Stimulated activated CD4-positive, alpha-beta T cell treated with anti-CD3 and anti-CD28 coated beads, Interleukin-12 subunit alpha, Interleukin-12 subunit beta, amount 100 ng/mL, for 48 hours (primary cell): ENCODE measurements around the gene MEF2C.

ENCODE experiments used
- DNase-seq, 3 donors: peaks; one replicate each; pipeline ENCODE4 v3.0.0-alpha.2; 2020; ENCODE audit warnings: low read depth in 2 of 3, low spot score in 1 of 3

The MEF2C gene

DNA sequence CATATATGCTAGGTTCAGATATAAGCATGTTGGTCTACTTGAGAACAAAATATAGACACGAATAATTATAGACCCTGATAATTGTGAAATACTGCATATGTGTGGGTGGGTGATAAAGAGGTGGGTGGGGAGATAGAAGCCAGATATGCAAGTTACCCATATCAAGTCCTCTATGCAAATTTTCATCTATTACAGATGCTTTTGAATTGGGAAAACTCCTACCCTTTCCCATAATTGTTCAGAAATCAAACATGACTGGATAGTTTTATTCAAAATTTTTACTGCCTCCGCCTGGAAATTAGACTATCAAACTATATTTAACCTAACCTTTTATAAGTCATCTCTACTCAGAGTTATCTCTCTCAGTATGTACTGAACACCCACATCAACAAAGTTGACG is 157.5 kb downstream of the MEF2C start:
- DNase-seq: no peak

DNA sequence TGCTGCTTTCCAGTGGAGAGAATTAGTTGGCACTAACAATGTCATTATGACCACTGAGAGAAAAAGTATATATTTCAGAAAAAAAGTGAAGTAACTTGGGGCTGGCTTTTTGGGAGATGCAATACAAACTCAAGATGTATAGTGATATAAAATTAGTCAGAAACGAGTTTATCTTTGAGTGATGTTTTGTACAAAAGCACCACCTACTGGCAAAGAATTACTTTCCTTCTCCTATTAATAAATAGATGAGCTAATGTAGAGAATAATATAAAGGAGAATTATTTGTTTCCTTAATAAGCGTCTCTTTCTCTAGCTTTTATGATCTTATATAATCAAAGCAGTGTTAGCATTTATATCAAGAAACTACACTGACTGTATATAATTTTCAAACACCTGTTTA is 158.8 kb downstream of the MEF2C start:
- no peak for DNase-seq

DNA sequence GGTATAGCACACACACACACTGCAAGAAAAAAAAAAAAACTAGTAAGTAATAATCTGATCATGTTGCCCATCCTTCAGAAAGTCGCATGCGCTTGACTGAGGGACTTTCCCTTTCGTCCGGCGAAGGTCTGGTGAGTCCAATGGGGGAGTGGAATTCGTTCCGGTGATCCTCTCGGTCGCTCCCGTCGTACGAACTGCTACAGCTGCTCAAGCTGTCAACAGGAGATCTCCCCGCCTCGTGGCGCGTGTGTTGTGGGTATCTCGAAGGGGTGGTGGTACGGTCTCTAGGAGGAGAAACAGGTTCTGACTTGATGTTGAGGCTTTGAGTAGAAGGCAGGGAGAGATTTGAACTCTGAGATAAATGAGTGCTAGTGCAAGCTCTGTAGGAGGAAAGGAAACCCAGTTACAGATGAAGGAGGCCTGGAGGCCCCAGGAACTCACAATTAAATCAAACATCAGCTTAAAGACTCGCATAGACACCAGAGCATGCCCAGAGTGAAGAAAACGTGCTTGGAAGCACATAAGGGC is 160.4 kb downstream of the MEF2C start:
- no peak for DNase-seq

DNA sequence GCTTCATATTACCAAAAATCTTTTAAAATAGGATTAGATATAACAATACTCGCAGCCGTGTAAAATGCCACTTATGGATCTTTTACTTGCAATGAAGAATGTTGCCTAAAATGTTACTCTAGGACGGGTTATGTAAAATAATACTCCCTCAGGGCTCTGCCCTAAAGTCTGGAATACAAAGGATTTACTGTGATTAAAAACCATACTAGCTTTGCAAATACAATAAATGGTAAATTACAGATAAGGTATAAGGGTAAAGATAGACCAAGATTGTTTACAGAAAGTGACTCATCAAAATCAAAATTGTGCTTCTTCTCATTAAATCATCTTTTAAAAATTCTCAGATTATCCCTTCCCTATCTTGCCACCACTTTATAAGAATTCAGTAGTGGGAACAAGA is 163.6 kb downstream of the MEF2C start:
- no peak for DNase-seq

DNA sequence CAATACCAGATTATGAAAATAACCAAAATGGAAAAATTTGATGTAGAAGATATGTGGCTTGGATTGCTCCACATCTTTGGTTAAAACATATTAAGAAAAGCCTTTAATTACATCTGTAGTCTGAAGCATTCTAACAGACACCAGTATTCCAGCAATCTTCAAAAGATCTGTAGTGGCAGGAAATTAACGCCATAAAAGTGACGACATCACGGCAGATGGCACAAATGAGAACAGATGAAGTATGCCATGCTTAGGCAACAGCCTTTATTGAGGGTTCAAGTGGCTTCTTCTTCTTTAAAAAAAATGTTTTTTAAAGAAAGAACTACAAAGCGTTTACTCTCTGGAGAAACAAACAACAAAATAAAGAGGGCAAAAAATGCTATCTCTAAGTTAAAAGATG is 164.2 kb downstream of the MEF2C start:
- no peak for DNase-seq

DNA sequence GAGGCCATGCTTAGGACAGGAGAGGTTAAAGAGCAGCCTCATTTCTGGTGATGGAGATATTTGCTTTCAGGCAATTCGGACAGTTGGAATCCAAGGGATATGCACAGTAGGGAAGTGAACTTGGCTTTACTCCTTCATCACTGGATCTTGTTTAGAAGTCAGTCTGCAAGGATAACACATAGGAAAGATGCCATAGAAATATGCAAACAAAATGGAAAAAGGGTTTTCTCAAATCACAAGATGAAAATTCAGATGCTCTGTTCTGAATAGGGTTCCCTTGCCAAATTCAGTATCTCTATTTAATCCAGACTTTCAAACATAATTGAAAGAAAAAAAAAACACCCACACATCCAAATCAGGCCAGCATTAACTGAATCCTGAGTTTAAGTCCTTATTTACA is 166.9 kb downstream of the MEF2C start:
- DNase-seq: no peak

DNA sequence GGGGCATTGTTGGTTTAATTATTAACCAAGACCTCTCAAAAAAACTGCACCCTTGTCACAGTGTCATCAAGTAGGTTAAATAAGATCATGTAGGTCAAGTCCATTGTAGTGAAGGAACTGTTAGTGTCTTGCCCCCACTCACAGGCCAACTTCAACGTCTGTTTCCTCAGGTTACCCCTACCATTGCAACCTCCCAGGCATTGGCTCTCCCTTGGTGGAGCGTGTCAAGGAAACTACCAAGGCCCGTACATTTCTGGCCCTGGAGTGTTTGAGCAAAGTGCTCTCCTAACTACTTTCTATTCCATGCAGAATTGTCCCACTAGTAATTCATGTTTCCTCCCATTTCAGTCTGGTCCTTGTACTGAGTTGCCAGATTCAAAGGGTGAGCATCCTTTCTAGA is 167.5 kb downstream of the MEF2C start:
- DNase-seq: no peak

DNA sequence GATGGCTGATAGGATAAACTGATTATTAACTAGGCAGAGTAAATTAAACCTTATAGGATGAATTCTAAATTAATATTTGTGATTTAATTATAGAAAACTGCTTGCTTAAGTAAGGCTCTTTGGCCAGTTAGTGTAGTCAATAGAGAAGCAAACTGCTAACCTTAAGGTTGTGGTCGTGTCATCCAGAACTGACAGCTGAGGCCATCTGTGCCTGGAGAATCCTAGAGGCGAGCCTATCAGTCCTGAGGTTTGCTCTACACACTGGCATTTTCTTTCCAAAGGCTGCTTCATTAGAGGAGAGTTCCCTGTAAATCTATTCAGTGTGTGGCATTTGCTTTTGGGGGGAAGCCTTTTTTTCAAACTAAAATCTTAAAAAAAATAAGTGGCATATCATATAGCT is 169.2 kb downstream of the MEF2C start:
- DNase-seq: no peak

DNA sequence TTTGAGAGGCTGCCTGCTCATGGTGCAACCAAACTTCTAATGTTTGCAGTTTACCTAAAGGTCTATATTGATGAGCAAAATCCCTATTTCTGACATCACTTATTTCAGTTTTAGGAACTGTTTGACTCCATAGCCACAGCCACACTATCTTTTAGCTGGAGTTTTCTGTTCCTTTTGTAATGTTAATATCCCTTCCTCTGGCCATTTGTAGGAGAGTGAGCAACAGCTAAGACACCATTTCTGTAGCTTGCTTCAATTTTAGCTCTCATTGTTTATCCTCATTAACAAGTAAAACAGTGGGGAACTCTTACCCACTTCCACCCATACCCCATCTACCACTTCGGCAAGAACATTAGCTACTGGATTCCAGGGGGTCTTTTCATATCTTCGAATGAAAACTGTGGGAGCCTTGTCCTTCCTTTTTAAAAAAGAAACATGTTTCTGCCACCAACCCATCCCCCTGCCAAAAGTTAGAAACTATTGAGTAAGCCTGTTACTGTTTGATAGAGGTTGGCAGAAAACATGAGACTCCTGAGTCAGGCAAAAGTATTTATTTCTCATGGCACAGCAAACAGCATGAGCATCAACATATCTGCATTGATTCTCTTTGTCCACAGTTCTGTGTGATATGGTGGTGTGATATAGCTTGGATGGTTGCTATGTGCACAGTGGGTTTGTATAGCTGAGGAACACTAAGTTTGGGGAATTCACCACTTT is 174.1 kb downstream of the MEF2C start:
- no peak for DNase-seq

DNA sequence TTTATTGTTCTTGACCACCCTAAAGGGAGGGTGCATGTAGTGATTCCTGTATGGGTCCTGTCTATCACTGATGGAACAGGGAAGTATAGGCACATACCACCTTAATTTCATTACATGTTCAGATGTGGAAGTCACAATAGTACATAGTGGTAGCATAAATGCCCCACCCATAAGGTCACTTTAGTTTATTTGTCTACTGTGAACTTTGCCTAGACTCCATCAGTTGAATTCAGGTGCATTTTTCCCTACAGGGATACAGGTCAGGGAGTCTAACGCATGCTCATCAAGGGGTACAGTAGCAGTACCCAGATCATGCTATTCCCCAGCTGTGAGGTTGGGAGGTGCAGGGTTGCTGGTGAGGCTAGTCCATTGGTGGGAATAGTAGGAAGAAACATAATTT is 175.0 kb downstream of the MEF2C start:
- no peak for DNase-seq

DNA sequence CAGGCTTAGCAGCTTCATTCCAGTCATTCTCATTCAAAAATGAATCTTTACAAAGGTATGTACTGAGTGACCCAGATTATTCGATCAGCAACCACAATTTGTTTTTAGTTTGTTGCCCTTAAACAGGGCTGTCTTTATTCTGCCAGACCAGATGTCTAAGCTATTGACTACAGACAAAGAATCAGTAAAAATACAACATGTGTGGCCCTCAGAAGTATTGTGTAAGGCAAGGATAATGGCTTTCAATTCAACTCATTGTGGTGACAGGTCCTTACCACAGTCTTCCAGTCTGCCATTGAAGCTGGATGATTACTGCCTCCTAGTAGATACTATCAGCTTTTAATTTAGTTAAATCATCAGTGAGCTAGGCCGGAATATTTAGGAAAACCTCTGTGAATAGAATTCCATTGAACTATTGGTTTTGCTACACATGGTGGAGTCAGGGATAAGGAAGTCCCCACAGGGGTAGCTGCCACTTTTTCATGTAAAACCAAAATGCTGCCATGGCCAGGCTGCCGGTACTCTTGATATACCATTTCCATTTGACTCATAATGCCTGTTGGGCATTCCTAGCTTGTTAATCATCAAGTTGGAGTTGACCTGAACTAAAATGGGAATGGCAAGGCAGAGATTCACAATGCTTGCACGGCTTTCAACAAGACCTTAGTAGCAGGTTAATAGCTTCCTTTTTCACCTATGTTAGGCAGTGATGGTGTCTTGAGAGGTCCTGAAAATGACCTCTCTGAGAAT is 175.6 kb downstream of the MEF2C start:
- no peak for DNase-seq

DNA sequence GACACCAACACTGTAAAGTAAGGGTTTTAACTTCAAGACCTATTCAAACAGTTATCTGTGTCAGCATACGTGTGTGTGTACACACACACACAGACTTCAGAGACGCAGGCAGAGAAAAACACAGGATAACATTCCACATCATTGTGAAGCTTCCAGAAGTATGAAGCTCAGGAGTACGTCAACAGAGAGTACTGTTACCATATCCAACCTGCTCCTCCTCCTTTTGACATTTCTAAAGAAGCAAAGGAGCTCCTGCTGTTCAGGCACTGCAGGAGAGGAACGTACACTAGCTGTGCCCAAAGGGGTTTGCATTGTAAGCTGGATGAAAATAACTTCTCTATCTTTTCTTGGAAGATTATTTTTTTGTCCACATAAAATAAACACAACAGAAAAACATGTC is 180.7 kb downstream of the MEF2C start:
- DNase-seq: no peak

DNA sequence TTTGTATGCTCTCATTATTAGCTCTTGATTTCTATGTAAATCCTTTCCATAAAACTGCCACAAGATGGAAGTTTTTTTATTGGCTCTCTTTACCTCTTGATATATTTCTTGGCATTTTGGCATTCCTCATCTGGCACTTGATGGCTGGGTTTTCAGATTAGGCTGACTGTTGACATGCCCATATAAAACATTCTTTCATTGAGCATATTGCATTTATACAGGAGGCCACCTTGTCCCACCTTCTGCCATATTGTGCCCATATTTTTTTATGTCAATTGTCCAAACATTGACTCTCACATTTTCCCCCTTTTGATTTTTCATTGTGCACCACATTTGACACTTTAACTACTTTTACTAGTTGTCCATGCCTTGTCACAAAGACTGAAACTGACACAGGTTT is 182.9 kb downstream of the MEF2C start:
- no peak for DNase-seq

DNA sequence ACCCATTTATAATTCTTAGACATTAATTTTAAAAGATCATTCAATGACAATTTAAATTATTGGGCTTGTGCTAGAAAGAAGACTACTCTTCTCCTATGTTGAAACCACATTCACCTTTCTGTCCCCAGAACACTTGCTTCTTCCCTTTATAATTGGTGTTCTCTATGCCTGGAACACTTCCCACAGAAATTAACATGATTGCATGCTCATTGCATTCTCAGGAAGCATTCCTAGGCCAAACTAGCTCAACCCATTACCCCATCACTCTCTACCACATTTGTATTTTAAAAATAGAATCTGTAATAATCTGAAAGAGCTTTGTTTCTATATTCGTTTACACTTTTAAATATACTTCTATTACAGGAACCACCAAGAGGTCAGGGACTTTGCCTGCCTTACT is 184.7 kb downstream of the MEF2C start:
- no peak for DNase-seq

DNA sequence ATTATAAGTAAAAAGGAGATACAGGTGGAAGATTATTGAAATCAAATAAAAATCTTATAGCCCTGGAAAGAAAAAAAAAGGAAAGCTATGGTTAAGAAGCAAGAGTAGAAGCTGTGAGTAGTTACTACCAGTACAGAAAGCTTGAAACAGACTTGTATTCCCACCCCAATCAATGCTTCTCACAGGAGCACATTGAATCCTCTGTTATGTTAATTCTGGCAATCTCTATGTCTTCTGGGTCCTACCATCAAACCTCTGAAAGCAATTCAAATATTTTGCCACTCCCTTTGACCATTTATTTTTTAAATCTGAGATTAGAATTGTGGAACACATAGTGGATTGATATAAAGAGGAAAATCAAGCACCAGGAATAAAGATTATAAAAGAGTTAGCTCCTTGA is 186.5 kb downstream of the MEF2C start:
- no peak for DNase-seq

DNA sequence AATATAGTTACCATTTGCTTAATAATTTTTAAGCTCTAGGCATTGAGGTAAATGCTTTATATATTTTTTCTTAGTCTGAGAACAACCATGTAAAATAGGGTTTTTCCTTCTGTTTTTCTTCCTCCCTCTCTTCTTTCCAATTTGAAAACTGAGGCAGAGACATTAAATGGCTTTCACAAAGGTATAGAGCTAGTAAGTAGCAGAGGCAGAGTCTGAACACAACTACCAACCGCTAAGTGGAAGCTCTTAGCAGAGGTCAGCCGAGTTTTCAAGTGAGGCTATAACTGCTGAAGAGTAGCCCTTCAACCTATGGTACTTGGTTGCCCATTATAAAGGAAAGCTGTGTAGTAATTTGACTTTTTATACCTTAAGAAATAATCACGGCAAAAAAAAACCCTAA is 187.1 kb downstream of the MEF2C start:
- no peak for DNase-seq

DNA sequence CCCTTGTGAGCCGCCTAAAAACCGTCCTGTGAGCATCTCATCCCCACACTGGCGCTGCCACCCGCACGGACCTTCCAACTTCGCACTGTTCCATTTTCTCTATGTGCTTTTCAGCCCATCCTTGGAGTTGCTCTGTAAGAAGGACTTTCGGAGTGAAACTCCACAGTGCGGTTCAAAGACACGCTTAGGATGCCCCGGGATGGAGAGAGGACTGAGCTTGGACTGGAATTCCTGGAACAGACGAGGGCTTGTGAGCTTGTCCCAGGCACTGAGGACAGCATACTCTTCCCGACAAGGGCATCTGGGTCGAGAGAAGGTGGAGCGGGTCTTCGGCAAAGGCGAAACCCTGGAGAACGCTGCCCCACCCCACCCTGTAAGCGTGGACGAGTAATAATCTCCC is 187.8 kb downstream of the MEF2C start:
- no peak for DNase-seq

DNA sequence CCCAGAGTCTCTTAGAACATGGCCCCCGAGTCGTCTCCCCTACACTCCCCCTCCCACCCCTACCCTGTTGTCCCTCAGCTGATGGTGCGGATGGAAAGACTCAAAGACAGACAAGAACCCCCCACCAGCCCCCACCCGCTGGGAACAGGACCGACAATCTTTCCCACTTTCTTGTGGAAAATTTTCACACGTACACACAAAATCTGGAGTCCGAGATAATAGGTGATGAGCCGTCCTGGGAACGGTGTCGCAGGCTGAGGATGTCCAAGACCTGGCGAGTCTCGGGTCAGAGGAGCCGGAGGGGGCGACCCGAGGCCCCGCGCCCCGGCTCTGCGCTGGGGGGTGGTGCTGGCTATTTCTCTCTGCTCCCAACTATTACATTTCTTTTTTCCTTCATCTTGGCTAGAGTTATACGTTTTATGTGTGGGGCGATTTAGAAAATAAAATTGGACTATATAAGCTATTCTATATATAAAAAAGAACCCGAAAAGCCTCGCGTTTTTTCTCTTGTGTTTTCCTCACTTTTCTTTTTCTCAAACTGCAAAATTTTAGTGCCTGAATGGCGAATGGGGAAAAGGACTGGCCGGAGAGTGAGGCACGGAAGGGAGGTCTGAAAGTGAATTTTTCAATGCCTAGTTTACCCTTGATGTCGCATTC is 188.8 kb downstream of the MEF2C start:
- DNase-seq: no peak

DNA sequence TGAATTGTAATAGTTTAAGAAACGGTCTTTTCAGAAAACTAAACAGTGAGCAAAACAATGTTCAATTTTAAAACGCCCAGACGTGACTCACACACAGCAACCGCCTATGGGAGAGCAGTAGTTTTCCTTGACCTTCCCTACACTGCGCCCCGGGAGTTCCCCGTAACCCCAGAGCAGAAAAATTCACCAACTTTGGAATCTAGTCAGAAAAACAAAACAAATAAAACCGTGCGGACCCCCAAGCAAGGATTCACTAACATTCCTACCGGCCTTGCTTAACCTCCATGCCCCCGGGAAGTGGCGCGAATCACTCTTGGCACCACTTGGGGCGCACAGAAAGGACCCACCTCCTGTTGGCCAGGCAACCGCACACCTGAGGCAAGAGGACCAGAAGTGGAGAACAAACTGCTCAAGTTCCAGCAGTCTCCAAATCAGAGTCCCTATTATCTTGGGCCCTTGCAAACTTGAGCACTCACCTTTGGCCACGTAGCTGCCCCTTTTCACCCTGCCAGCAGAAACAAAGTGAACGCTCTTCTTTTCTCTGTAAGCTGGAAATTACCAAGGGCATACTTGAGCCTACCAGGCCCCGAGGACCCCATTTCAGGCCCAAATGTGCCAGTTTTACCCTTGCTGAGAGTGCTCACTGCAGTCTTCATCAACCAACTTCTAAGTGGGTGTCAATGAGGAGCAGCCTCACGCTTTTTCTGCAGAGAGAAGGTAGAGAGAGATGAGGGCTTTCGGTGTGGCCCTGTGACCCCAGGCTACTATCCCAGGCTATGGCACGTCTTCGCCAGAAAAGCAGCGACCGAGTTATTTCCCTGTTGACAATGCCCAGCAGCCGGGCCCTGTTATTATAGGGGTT is 189.7 kb downstream of the MEF2C start:
- no peak for DNase-seq

DNA sequence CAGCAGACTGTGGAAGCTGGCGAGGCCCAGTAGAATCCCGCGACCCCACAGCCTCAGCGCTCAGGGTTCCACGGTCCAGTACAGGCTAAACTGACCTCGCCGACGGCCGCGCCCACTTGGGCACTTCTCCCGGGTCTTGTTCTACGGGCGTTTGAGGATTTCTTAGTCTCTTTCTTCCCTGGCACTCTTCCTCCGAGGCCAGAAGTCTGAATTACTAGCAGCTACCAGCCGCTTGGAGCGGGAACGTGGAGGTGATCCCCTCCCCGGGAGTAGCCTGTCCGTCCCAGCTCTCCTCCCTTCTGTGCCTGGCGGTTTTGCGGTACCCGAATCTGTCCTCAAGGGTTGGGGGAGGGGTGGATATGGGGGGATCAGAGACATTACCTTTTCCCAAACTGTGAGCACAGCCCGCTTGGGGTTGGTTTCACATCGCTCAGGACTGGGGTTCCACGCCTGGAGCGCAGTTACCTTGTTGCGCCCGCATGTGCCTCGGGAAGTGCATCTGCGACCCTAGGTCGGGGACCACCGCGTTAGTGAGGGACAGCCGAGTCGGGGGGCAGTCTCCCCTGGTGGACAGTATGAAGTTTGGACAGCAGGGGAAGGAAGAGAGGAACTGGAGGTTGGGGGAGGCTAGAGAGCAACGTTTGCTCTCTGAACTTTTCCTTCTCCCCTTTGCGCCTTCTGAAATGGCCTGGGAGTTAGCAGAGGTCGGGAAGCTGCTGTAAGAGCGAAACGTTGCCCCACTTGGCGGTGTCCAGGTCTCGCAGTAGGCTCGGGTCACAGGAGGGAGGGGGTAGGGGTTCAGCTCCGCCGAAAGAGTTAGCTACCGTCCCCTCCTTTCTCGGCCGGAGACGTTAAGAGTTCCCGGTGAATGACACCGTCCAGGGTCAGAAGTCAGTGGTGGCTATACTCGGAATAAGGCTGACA is 190.8 kb downstream of the MEF2C start:
- DNase-seq: no peak
